Measurements from ENCODE around the gene CELSR3.

DNA sequence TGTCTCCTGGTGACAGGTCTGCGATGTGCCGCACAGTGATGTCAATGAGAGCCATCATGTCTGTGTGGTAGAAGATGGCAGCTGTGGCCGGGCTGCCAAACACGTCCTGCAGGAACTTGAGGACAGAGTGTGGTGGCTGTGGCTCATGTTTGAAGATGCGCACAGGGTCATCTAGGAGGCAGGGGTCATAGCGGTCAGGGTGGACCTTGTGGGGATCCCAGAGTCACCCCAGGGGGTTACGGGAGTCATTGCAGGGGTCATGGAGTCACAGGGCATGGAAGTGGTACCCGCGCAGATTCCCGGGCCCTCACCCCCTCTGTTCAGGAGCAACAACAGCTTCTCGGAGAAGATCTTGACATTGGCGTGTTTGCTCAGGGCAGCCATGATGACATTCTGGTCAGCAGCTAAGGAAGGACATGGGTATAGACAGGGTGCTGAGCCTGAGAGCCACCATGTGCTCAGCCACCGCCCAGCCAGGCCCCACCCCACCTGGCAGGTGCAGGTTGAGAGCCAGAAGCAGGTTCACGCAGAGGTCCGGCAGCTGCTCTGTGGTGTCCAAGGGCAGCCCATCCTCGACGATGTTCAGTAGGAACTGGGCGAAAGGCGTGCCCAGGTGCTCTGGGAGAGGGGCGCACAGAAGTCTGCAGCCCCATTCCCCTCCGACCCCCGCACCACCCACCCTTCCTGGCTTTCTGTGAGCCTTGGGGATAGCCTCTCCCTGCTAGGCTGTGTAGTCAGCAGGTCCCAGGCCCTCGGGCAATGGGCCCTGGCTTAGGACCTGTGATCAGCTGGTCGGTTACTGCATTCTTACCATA is 16.1 kb upstream of the CELSR3 start:
- TF ChIP-seq CTCF (conservative IDR thresholded peaks at IDR 0.05; ENCODE audit: low read depth, low read length) (no peak), POLR2A (IDR thresholded peaks at IDR 0.05; ENCODE audit: low read depth, low read length) (no peak), CHD1 (IDR thresholded peaks at IDR 0.05; ENCODE audit: low read depth, low read length) (no peak)
